Measurements from ENCODE around the gene ST3GAL4. TPM values are rescaled to one million over a fixed set of nuclear protein-coding genes. Genes with fewer than 3 reads are reported as not detected.

ST3GAL4 gene
- total and polyA plus RNA-seq, 10 of the 15 experiments (the other 5 are each of a cell fraction or from before 2014, with no cell fraction given) = 3.8 to 8.1 (median 6.5) TPM; not detected in 2

GRCh38 chr11:126398296-126398695, 42.8 kb downstream of the ST3GAL4 start:
- BruUV-seq (replicated peaks) = no TSS peak
- no peaks in the 10 kb centered on the region for H3K79me2 ChIP-seq (ENCODE audit: control insufficient read depth, insufficient read depth, low read length)
- POLR2A ChIA-PET = no interaction called here
- 0 out of 2 replicates have a peak, but pooled peaks cover under 1% of the 10 kb centered on the region for H3K4me1 ChIP-seq (ENCODE audit: control insufficient read depth, insufficient read depth, low read length)
- CTCF ChIA-PET = interaction anchor here (1.1 kb wide), 1 partner anchor 43 kb away, joined by 5 read pairs; no protein-coding TSS in a partner anchor
- H3K4me3 ChIP-seq = no peak overlapping the region
- intact Hi-C loops (cut with micrococcal nuclease; ENCODE audit: unreplicated experiment) = no loop called here
- no peak overlapping the region for H3K4me2 ChIP-seq (ENCODE audit: control insufficient read depth, insufficient read depth)
- RAD21 ChIA-PET (ENCODE audit: unreplicated experiment) = no interaction called here
- FAIRE-seq (no peak), DNase-seq (ENCODE audit: low read depth, low spot score) (no peak), ATAC-seq (no peak)
- no peaks in the 10 kb centered on the region for H3K36me3 ChIP-seq (ENCODE audit: control insufficient read depth in 2 of 2, insufficient read depth in 2 of 2, low read length in 1 of 2)
- SMC1A ChIA-PET (ENCODE audit: uncharacterized antibody, unreplicated experiment) = no interaction called here
- H4K20me1 ChIP-seq (ENCODE audit: control insufficient read depth, insufficient read depth) = 0 out of 2 replicates have a peak, but pooled peaks cover 2% of the 10 kb centered on the region
- no peak overlapping the region for H3K9ac ChIP-seq (ENCODE audit: control insufficient read depth, insufficient read depth, low read length)
- no peaks in the 10 kb centered on the region for H3K27me3 ChIP-seq (replicated peaks in 1 of 2; ENCODE audit: control insufficient read depth in 2 of 2, insufficient read depth in 2 of 2, low read length in 1 of 2)
- 63% methylated on average over 4 of the region's 4 CpGs for WGBS (ENCODE audit: insufficient coverage, insufficient replicate concordance, low lambda C conversion rate, missing lambda C conversion rate)
- no peaks in the 10 kb centered on the region; the same call in 2 of the 3 replicates for H3K9me3 ChIP-seq (replicated peaks; ENCODE audit: control insufficient read depth, insufficient read depth, low read length)
- in situ Hi-C loops (cut with MboI) = no loop called here
- TF ChIP-seq ZNF24 (IDR thresholded peaks at IDR 0.05) = no peak
- no peak for TF ChIP-seq IRF4 (IDR thresholded peaks at IDR 0.05; ENCODE audit: low read depth, low read length)
- TF ChIP-seq JUND (IDR thresholded peaks at IDR 0.05; ENCODE audit: low read depth, low read length) = no peak
- TF ChIP-seq CREB1 (IDR thresholded peaks at IDR 0.05; ENCODE audit: low read depth) = no peak
- no peak for TF ChIP-seq MAX (IDR thresholded peaks at IDR 0.05; ENCODE audit: low read depth, low read length)
- no peak for TF ChIP-seq RCOR1 (conservative IDR thresholded peaks at IDR 0.05; ENCODE audit: low read depth, low read length)
- TF ChIP-seq HSF1 (IDR thresholded peaks at IDR 0.05; ENCODE audit: low read depth, low read length) = no peak
- TF ChIP-seq SRF (IDR thresholded peaks at IDR 0.05; ENCODE audit: low read depth in 2 of 2, low read length in 2 of 2) = no peak
- no peak for TF ChIP-seq NRF1 (conservative IDR thresholded peaks at IDR 0.05; ENCODE audit: low read depth, low read length)
- TF ChIP-seq HDGF (IDR thresholded peaks at IDR 0.05) = no peak
- TF ChIP-seq SIN3A (IDR thresholded peaks at IDR 0.05; ENCODE audit: low read depth, low read length) = no peak
- no peak for TF ChIP-seq CBX3 (IDR thresholded peaks at IDR 0.05; ENCODE audit: borderline replicate concordance, low read depth)
- TF ChIP-seq SMC3 (IDR thresholded peaks at IDR 0.05; ENCODE audit: borderline replicate concordance, low read length) = no peak
- no peak for TF ChIP-seq BHLHE40 (IDR thresholded peaks at IDR 0.05; ENCODE audit: borderline replicate concordance in 1 of 2, low read depth in 2 of 2, low read length in 1 of 2)
- no peak for TF ChIP-seq MEF2A (IDR thresholded peaks at IDR 0.05; ENCODE audit: insufficient read depth, low read depth, low read length)
- no peak overlapping the region for H3K27ac ChIP-seq (ENCODE audit: control insufficient read depth, insufficient read depth)
- H2AFZ ChIP-seq (ENCODE audit: control insufficient read depth, low read depth, low read length) = no peak overlapping the region

Data from GM12878 (cell line).